CD4-positive, alpha-beta T cell (primary cell): Measurements from ENCODE around the gene WASF1. TPM values are rescaled to one million over a fixed set of nuclear protein-coding genes. Genes with fewer than 3 reads are reported as not detected.
"Not testable (repeated sequence)": the region's sequence is repeated elsewhere in the genome, so short reads cannot be mapped to it uniquely, and the experiment has no call there.

Experiments used
- ATAC-seq: fragments of 200-7000 bp; cut with Tn5 transposase; one replicate; pipeline ENCODE4 v1.10.0; 2022; ENCODE audit warnings: mild to moderate bottlenecking; ENCODE audit not compliant: poor library complexity
- CTCF ChIA-PET: fragments of 350-600 bp; sonication (Branson Sonifier 250); formaldehyde crosslinking; loops from one replicate; lab custom pipeline; 2021; ENCODE audit warnings: antibody characterized with exemption, inconsistent platforms; lab: Charles Lee
- POLR2A ChIA-PET: fragments of 350-600 bp; sonication (Branson Sonifier 250); formaldehyde crosslinking; loops from one replicate; lab custom pipeline; 2021; ENCODE audit warnings: antibody characterized with exemption, inconsistent platforms; lab: Charles Lee
- DNase-seq, 14 experiments: peaks; one replicate each; pipeline ENCODE4 v3.0.0-alpha.2; 2013 to 2020; ENCODE audit warnings: mixed read lengths in 2 of 14
- H3K27ac ChIP-seq, 2 donors: one replicate each; pipeline versions ENCODE4 v1.5.1 to v1.7.0; 2013; ENCODE audit warnings: low read length in 2 of 2, low read depth in 1 of 2, mild to moderate bottlenecking in 1 of 2
- H3K27me3 ChIP-seq, 2 experiments: 1 replicate in 1 of 2; 2 replicates in 1 of 2; pipeline versions ENCODE4 v1.6.1 to v1.7.0; 2013; ENCODE audit warnings: low read length in 2 of 2, control low read depth in 1 of 2, mild to moderate bottlenecking in 1 of 2, moderate library complexity in 1 of 2; ENCODE audit not compliant: insufficient read depth in 2 of 2, control insufficient read depth in 1 of 2
- H3K36me3 ChIP-seq: one replicate; pipeline ENCODE4 v1.6.1; 2013; ENCODE audit warnings: low read length, control low read depth; ENCODE audit not compliant: insufficient read depth
- H3K4me1 ChIP-seq: one replicate; pipeline ENCODE4 v1.6.1; 2013; ENCODE audit warnings: low read length, control low read depth; ENCODE audit not compliant: insufficient read depth
- H3K4me3 ChIP-seq: one replicate; pipeline ENCODE4 v1.5.1; 2013; ENCODE audit warnings: mild to moderate bottlenecking, low read length, moderate library complexity
- H3K9me3 ChIP-seq, 2 experiments: 1 replicate in 1 of 2; 2 replicates in 1 of 2; pipeline versions ENCODE4 v1.6.1 to v1.7.0; 2013; ENCODE audit warnings: low read length in 2 of 2, mild to moderate bottlenecking in 2 of 2, control low read depth in 1 of 2, moderate library complexity in 1 of 2; ENCODE audit not compliant: control insufficient read depth in 1 of 2, insufficient read depth in 1 of 2
- H3K27ac Mint-ChIP-seq: one replicate; pipeline ENCODE4 v1.8.0; 2020; ENCODE audit warnings: mixed read lengths
- H3K27me3 Mint-ChIP-seq: one replicate; pipeline ENCODE4 v1.8.0; 2021; ENCODE audit warnings: mixed read lengths
- H3K36me3 Mint-ChIP-seq: one replicate; pipeline ENCODE4 v1.8.0; 2021; ENCODE audit warnings: low read depth, mixed read lengths
- H3K4me1 Mint-ChIP-seq: one replicate; pipeline ENCODE4 v1.8.0; 2021; ENCODE audit warnings: low read depth, mixed read lengths
- H3K4me3 Mint-ChIP-seq: one replicate; pipeline ENCODE4 v1.8.0; 2020; ENCODE audit warnings: mild to moderate bottlenecking, mixed read lengths
- H3K9me3 Mint-ChIP-seq: one replicate; pipeline ENCODE4 v1.8.0; 2020; ENCODE audit warnings: mixed read lengths
- CTCF ChIP-seq: fragments of 200-600 bp; IDR thresholded peaks from one replicate; pipeline ENCODE4 v1.8.0; 2022; ENCODE audit warnings: antibody characterized with exemption, mild to moderate bottlenecking
- intact Hi-C, 2 experiments: fragments of 100-400 bp; cut with DNase I in 1 of 2; cut with micrococcal nuclease in 1 of 2; formaldehyde crosslinking; loops; one replicate each; pipeline versions ENCODE4 v1.15.1 to v1.9.0; 2023 to 2025; cut with DNase I, micrococcal nuclease
- total RNA-seq, 174 experiments: library from RNA in 2 of 174; stranded (reverse) in 2 of 174; gene quantifications; one replicate each; pipeline ENCODE4 v1.2.3 and lab custom pipeline; 2021 to 2026

WASF1 gene
- total RNA-seq, 2 experiments from 2014 or later: 0.19 to 0.22 TPM

- intact Hi-C loops: no loop called here
- no peaks in the 10 kb centered on the region for H3K4me1 ChIP-seq
- no peak for TF ChIP-seq CTCF
- ChIA-PET CTCF (no interaction called here), POLR2A (no interaction called here)
- H3K36me3 Mint-ChIP-seq: no peaks in the 10 kb centered on the region
- H3K4me1 Mint-ChIP-seq: no peaks in the 10 kb centered on the region
- H3K4me3 Mint-ChIP-seq: no peak overlapping the region
- DNase-seq: no peak
- no peaks in the 10 kb centered on the region for H3K27me3 ChIP-seq
- no peaks in the 10 kb centered on the region for H3K36me3 ChIP-seq
- no peaks in the 10 kb centered on the region for H3K9me3 ChIP-seq
- no peak overlapping the region for H3K27ac Mint-ChIP-seq
- no peaks in the 10 kb centered on the region for H3K9me3 Mint-ChIP-seq
- no peak for ATAC-seq
- no peak overlapping the region for H3K27ac ChIP-seq
- H3K27me3 Mint-ChIP-seq: no peaks in the 10 kb centered on the region
- H3K4me3 ChIP-seq: no peak overlapping the region
These were observed 54.1 kb downstream of the WASF1 start for GRCh38 chr6:110125361-110125760.

GRCh38 chr6:110121655-110122054, 57.8 kb downstream of the WASF1 start:
- H3K4me3 Mint-ChIP-seq, H3K36me3 Mint-ChIP-seq, ATAC-seq, CTCF ChIA-PET, H3K9me3 ChIP-seq, intact Hi-C loops, DNase-seq, H3K9me3 Mint-ChIP-seq, H3K27me3 Mint-ChIP-seq, H3K27ac Mint-ChIP-seq, H3K27me3 ChIP-seq, H3K36me3 ChIP-seq, H3K4me1 ChIP-seq, H3K4me3 ChIP-seq, H3K4me1 Mint-ChIP-seq, POLR2A ChIA-PET, H3K27ac ChIP-seq: not testable (repeated sequence)

GRCh38 chr6:110116258-110116657, 63.2 kb downstream of the WASF1 start:
- CTCF ChIA-PET: no interaction called here

More at GRCh38 chr6:110116258-110116657, 63.2 kb downstream of the WASF1 start:
- H3K36me3 Mint-ChIP-seq: no peaks in the 10 kb centered on the region
- H3K27ac ChIP-seq: no peak overlapping the region
- H3K9me3 Mint-ChIP-seq: no peaks in the 10 kb centered on the region
- ATAC-seq: no peak
- no peak overlapping the region for H3K27ac Mint-ChIP-seq
- H3K4me3 ChIP-seq: no peak overlapping the region
- DNase-seq: no peak
- peaks cover 0 to 4% of the 10 kb centered on the region in 2 experiments for H3K9me3 ChIP-seq
- intact Hi-C loops: no loop called here
- peaks cover 4% of the 10 kb centered on the region for H3K27me3 Mint-ChIP-seq
- H3K4me1 ChIP-seq: no peaks in the 10 kb centered on the region
- POLR2A ChIA-PET: no interaction called here
- TF ChIP-seq CTCF: no peak
- H3K4me1 Mint-ChIP-seq: no peaks in the 10 kb centered on the region
- no peaks in the 10 kb centered on the region for H3K36me3 ChIP-seq
- H3K27me3 ChIP-seq: no peaks in the 10 kb centered on the region
- H3K4me3 Mint-ChIP-seq: no peak overlapping the region
